ENCODE measurements around the gene BRME1. TPM values are rescaled to one million over a fixed set of nuclear protein-coding genes. Genes with fewer than 3 reads are reported as not detected.

Gene BRME1
- total RNA-seq, 1 donor from 2014 or later = 4.6 TPM

GRCh38 chr19:13932911-13933393 lies 27.0 kb upstream of the BRME1 start:
- H3K27ac Mint-ChIP-seq (ENCODE audit: unreplicated experiment) = no peak overlapping the region
- TF ChIP-seq CTCF (IDR thresholded peaks at IDR 0.05; ENCODE audit: partially characterized antibody, unreplicated experiment) = no peak
- peaks cover 9% of the 10 kb centered on the region for H3K4me1 Mint-ChIP-seq (ENCODE audit: low read depth, unreplicated experiment)
- H3K4me3 Mint-ChIP-seq (ENCODE audit: unreplicated experiment) = no peak overlapping the region
- peaks cover 5% of the 10 kb centered on the region for H3K9me3 Mint-ChIP-seq (ENCODE audit: unreplicated experiment)
- H3K36me3 Mint-ChIP-seq (ENCODE audit: unreplicated experiment) = no peaks in the 10 kb centered on the region
- H3K27me3 Mint-ChIP-seq (ENCODE audit: unreplicated experiment) = peaks cover 6% of the 10 kb centered on the region
- no peak for DNase-seq

DNA sequence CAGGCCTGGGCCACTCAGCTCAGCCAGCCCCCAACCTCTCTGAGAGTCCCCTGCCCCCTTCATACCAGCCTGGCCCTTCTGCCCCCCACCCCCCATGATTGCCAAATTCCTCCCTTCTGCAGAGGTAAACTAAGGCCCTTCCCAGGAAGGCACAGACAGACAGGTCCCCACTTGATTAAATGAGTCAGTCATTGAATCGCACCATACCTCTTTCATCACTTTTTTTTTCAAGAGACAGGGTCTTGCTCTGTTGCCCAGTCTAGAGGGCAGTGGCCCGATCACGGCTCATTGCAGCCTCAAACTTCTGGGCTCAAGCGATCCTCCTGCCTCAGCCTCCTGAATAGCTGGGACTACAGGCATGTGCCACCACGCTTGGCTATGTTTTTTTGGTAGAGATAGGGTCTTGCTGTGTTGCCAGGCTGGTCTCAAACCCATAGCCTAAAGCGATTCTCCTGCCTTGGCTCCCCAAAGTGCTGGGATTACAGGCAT lies 26.3 kb upstream of the BRME1 start:
- H3K27ac Mint-ChIP-seq (ENCODE audit: unreplicated experiment) = no peak overlapping the region
- DNase-seq = no peak
- H3K4me3 Mint-ChIP-seq (ENCODE audit: unreplicated experiment) = no peak overlapping the region
- H3K27me3 Mint-ChIP-seq (ENCODE audit: unreplicated experiment) = peaks cover 6% of the 10 kb centered on the region
- H3K9me3 Mint-ChIP-seq (ENCODE audit: unreplicated experiment) = peaks cover 5% of the 10 kb centered on the region
- peaks cover 7% of the 10 kb centered on the region for H3K4me1 Mint-ChIP-seq (ENCODE audit: low read depth, unreplicated experiment)
- no peak for TF ChIP-seq CTCF (IDR thresholded peaks at IDR 0.05; ENCODE audit: partially characterized antibody, unreplicated experiment)
- H3K36me3 Mint-ChIP-seq (ENCODE audit: unreplicated experiment) = no peaks in the 10 kb centered on the region

GRCh38 chr19:13931391-13932148 lies 25.7 kb upstream of the BRME1 start:
- Mint-ChIP-seq H3K9me3 (ENCODE audit: unreplicated experiment) (peaks cover 7% of the 10 kb centered on the region), H3K4me1 (ENCODE audit: low read depth, unreplicated experiment) (peaks cover 7% of the 10 kb centered on the region)

GRCh38 chr19:13930402-13930801 lies 24.5 kb upstream of the BRME1 start:
- H3K27ac Mint-ChIP-seq (ENCODE audit: unreplicated experiment) = no peak overlapping the region
- no peak for TF ChIP-seq CTCF (IDR thresholded peaks at IDR 0.05; ENCODE audit: partially characterized antibody, unreplicated experiment)
- peaks cover 9% of the 10 kb centered on the region for H3K27me3 Mint-ChIP-seq (ENCODE audit: unreplicated experiment)
- no peak for DNase-seq
- H3K9me3 Mint-ChIP-seq (ENCODE audit: unreplicated experiment) = peaks cover 7% of the 10 kb centered on the region
- H3K36me3 Mint-ChIP-seq (ENCODE audit: unreplicated experiment) = no peaks in the 10 kb centered on the region
- H3K4me1 Mint-ChIP-seq (ENCODE audit: low read depth, unreplicated experiment) = peaks cover 3% of the 10 kb centered on the region
- no peak overlapping the region for H3K4me3 Mint-ChIP-seq (ENCODE audit: unreplicated experiment)

More at GRCh38 chr19:13931391-13932148, 25.7 kb upstream of the BRME1 start:
- no peak overlapping the region for H3K27ac Mint-ChIP-seq (ENCODE audit: unreplicated experiment)
- H3K4me3 Mint-ChIP-seq (ENCODE audit: unreplicated experiment) = no peak overlapping the region
- no peak for TF ChIP-seq CTCF (IDR thresholded peaks at IDR 0.05; ENCODE audit: partially characterized antibody, unreplicated experiment)
- no peak for DNase-seq
- H3K36me3 Mint-ChIP-seq (ENCODE audit: unreplicated experiment) = no peaks in the 10 kb centered on the region
- peaks cover 9% of the 10 kb centered on the region for H3K27me3 Mint-ChIP-seq (ENCODE audit: unreplicated experiment)

GRCh38 chr19:13929956-13930355 lies 24.0 kb upstream of the BRME1 start:
- H3K4me3 Mint-ChIP-seq (ENCODE audit: unreplicated experiment) = no peak overlapping the region
- no peak for DNase-seq
- no peaks in the 10 kb centered on the region for H3K36me3 Mint-ChIP-seq (ENCODE audit: unreplicated experiment)
- peaks cover 6% of the 10 kb centered on the region for H3K9me3 Mint-ChIP-seq (ENCODE audit: unreplicated experiment)
- H3K27ac Mint-ChIP-seq (ENCODE audit: unreplicated experiment) = no peak overlapping the region
- TF ChIP-seq CTCF (IDR thresholded peaks at IDR 0.05; ENCODE audit: partially characterized antibody, unreplicated experiment) = no peak
- H3K27me3 Mint-ChIP-seq (ENCODE audit: unreplicated experiment) = peaks cover 9% of the 10 kb centered on the region
- peaks cover 3% of the 10 kb centered on the region for H3K4me1 Mint-ChIP-seq (ENCODE audit: low read depth, unreplicated experiment)
